Measurements from ENCODE around the gene ZDHHC24.
"Not testable (repeated sequence)": the region's sequence is repeated elsewhere in the genome, so short reads cannot be mapped to it uniquely, and the experiment has no call there.

Gene ZDHHC24

GRCh38 chr11:66545701-66546367 is at the start of gene ZDHHC24:
ZDHHC24 (minus strand) TSS chr11:66546048; CDS start chr11:66546003, 45 bp downstream.
- DNase-seq (ENCODE audit: low spot score), result peak; percentile 99

- DNase-seq (ENCODE audit: low spot score), result no peak
Observed at GRCh38 chr11:66595245-66595904, 49.5 kb upstream of the ZDHHC24 start.

GRCh38 chr11:66593650-66594049 is 47.8 kb upstream of the ZDHHC24 start:
- DNase-seq (ENCODE audit: low spot score), result no peak

GRCh38 chr11:66593303-66593635 is 47.4 kb upstream of the ZDHHC24 start:
- DNase-seq (ENCODE audit: low spot score), result no peak

- DNase-seq (ENCODE audit: low spot score), result peak; percentile 100
Observed at GRCh38 chr11:66592457-66593302, 46.8 kb upstream of the ZDHHC24 start, which contains the start of the genes CCDC87 and CCS. CCDC87 (minus strand) TSS chr11:66593063; CDS start chr11:66593015, 48 bp downstream. CCS (plus strand) TSS chr11:66593185; CDS start chr11:66593262, 77 bp downstream.

GRCh38 chr11:66591175-66591574 is 45.3 kb upstream of the ZDHHC24 start:
- no peak for DNase-seq (ENCODE audit: low spot score)

GRCh38 chr11:66589996-66590675 is 44.3 kb upstream of the ZDHHC24 start:
- DNase-seq (ENCODE audit: low spot score), result no peak

GRCh38 chr11:66589315-66589714 is 43.5 kb upstream of the ZDHHC24 start:
- not testable (repeated sequence) for DNase-seq (ENCODE audit: low spot score)

GRCh38 chr11:66586136-66586535 is 40.3 kb upstream of the ZDHHC24 start:
- DNase-seq (ENCODE audit: low spot score), result no peak

GRCh38 chr11:66585447-66585846 is 39.6 kb upstream of the ZDHHC24 start:
- DNase-seq (ENCODE audit: low spot score), result not testable (repeated sequence)

GRCh38 chr11:66582565-66583147 is 36.8 kb upstream of the ZDHHC24 start:
- DNase-seq (ENCODE audit: low spot score), result not testable (repeated sequence)

- no peak for DNase-seq (ENCODE audit: low spot score)
Observed at GRCh38 chr11:66581261-66581660, 35.4 kb upstream of the ZDHHC24 start.

GRCh38 chr11:66580803-66581202 is 35.0 kb upstream of the ZDHHC24 start:
- DNase-seq (ENCODE audit: low spot score), result no peak

GRCh38 chr11:66579017-66579606 is 33.3 kb upstream of the ZDHHC24 start:
- peak; percentile 92 for DNase-seq (ENCODE audit: low spot score)

GRCh38 chr11:66570850-66571180 is 25.0 kb upstream of the ZDHHC24 start:
- DNase-seq (ENCODE audit: low spot score), result no peak

- DNase-seq (ENCODE audit: low spot score), result no peak
Observed at GRCh38 chr11:66570079-66570849, 24.4 kb upstream of the ZDHHC24 start.

GRCh38 chr11:66569076-66569475 is 23.2 kb upstream of the ZDHHC24 start:
- DNase-seq (ENCODE audit: low spot score), result no peak

GRCh38 chr11:66568124-66568916 is 22.5 kb upstream of the ZDHHC24 start, which contains the start of gene CTSF:
CTSF (minus strand) TSS chr11:66568606; CDS start chr11:66568486, 120 bp downstream.
- peak; percentile 99 for DNase-seq (ENCODE audit: low spot score)

GRCh38 chr11:66567787-66568123 is 21.9 kb upstream of the ZDHHC24 start:
- DNase-seq (ENCODE audit: low spot score), result no peak

GRCh38 chr11:66566221-66566620 is 20.4 kb upstream of the ZDHHC24 start:
- DNase-seq (ENCODE audit: low spot score), result no peak
